ENCODE measurements around the gene FAM83F. TPM values are rescaled to one million over a fixed set of nuclear protein-coding genes. Genes with fewer than 3 reads are reported as not detected.

Gene FAM83F
- total and polyA plus RNA-seq, 10 of the 15 experiments (the other 5 are each of a cell fraction or from before 2014, with no cell fraction given) = 0.01 to 0.05 (median 0.01) TPM; not detected in 7

DNA sequence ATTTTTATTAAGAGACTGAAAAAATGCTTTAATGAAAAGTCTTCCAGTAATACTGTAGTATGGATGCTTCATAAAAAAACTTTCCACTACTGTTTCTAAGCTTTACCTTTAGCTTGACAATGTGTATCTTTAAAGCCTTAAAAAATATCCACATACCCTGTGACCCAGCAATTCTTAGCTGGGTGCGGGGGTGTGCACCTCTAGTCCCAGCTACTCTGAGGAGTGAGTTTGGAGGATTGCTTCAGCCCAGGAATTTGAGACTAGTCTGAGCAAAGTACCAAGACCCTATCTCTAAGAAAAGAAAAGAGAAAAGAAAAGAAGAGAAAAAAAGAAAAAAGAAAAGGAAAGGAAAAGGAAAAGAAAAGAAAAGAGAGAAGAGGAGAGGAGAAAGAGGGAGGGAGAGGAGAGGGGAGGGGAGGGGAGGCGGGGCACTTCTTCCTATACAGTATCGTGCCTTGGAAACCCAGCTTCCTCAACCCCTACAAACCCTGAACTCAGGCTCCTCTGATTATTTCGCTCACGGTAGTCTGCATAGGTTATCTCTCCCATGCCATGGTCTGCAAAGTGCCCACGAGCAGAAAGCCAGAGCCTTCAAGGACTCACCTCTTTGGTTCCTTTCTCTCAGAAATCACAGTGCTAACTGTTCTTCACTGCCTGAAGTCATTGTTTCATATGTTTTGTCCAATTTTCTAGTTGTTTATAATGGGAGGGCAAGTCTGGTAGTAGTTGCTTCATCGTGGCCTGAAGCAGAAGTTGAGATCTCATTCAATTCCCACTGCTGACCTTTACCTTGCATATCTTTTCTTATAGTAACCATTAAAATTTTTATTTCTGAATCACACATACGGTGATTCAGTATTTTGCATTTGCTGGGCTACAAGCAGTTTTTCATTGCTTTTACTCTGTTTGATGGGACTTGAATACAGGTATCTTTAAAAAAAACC is 82.2 kb downstream of the FAM83F start:
- 90% methylated on average over 8 of the region's 8 CpGs for WGBS (ENCODE audit: insufficient coverage, insufficient replicate concordance, low lambda C conversion rate, missing lambda C conversion rate)
- CTCF ChIA-PET = no interaction called here
- in situ Hi-C loops (cut with MboI) (no loop called here), intact Hi-C loops (cut with micrococcal nuclease; ENCODE audit: unreplicated experiment) (no loop called here)
- Histone ChIP-seq H3K79me2 (ENCODE audit: control insufficient read depth, insufficient read depth, low read length) (no peaks in the 10 kb centered on the region), H4K20me1 (ENCODE audit: control insufficient read depth, insufficient read depth) (no peaks in the 10 kb centered on the region; the same call in 1 of the 2 replicates), H3K27ac (ENCODE audit: control insufficient read depth, insufficient read depth) (no peak overlapping the region), H3K9me3 (replicated peaks; ENCODE audit: control insufficient read depth, insufficient read depth, low read length) (no peaks in the 10 kb centered on the region), H3K4me1 (ENCODE audit: control insufficient read depth, insufficient read depth, low read length) (no peaks in the 10 kb centered on the region), H3K36me3 (ENCODE audit: control insufficient read depth in 2 of 2, insufficient read depth in 2 of 2, low read length in 1 of 2) (no peaks in the 10 kb centered on the region), H2AFZ (ENCODE audit: control insufficient read depth, low read depth, low read length) (no peak overlapping the region), H3K4me3 (no peak overlapping the region), H3K4me2 (ENCODE audit: control insufficient read depth, insufficient read depth) (no peak overlapping the region), H3K27me3 (replicated peaks in 1 of 2; ENCODE audit: control insufficient read depth in 2 of 2, insufficient read depth in 2 of 2, low read length in 1 of 2) (no peaks in the 10 kb centered on the region), H3K9ac (ENCODE audit: control insufficient read depth, insufficient read depth, low read length) (no peak overlapping the region)
- SMC1A ChIA-PET (ENCODE audit: uncharacterized antibody, unreplicated experiment) = interaction anchor here (1.2 to 2.4 kb wide), 3 partner anchors 9 to 271 kb away, joined by 3 to 8 read pairs (median 4); no protein-coding TSS in a partner anchor
- ATAC-seq = no peak
- no peak for DNase-seq (ENCODE audit: low read depth, low spot score)
- RAD21 ChIA-PET (ENCODE audit: unreplicated experiment) = interaction anchor here (0.6 kb wide), 1 partner anchor 174 kb away, joined by 4 read pairs; no protein-coding TSS in a partner anchor
- POLR2A ChIA-PET = interaction anchor here (0.5 kb wide), 2 partner anchors 56 to 141 kb away, joined by 3 read pairs; no protein-coding TSS in a partner anchor
- TF ChIP-seq, protein P1, sequence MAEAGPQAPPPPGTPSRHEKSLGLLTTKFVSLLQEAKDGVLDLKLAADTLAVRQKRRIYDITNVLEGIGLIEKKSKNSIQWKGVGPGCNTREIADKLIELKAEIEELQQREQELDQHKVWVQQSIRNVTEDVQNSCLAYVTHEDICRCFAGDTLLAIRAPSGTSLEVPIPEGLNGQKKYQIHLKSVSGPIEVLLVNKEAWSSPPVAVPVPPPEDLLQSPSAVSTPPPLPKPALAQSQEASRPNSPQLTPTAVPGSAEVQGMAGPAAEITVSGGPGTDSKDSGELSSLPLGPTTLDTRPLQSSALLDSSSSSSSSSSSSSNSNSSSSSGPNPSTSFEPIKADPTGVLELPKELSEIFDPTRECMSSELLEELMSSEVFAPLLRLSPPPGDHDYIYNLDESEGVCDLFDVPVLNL (IDR thresholded peaks at IDR 0.05; ENCODE audit: low read depth, low read length) = no peak
- TF ChIP-seq SPI1 (IDR thresholded peaks at IDR 0.05; ENCODE audit: borderline replicate concordance, insufficient read depth, low read depth, low read length) (no peak), YBX1 (IDR thresholded peaks at IDR 0.05) (no peak), SMAD1 (IDR thresholded peaks at IDR 0.05; ENCODE audit: low read depth, partially characterized antibody) (no peak), RCOR1 (conservative IDR thresholded peaks at IDR 0.05; ENCODE audit: low read depth, low read length) (no peak)
- no peak for FAIRE-seq
- BruUV-seq (replicated peaks) = no TSS peak

Data from GM12878 (cell line).